SK-N-MC (cell line): Measurements from ENCODE around the gene SNRPA1.

Experiments
- EZH2 ChIP-seq: fragments of 200-600 bp; sonication (generic); IDR thresholded peaks from one replicate; pipeline ENCODE4 v1.6.1; 2017; ENCODE audit warnings: antibody characterized with exemption
- POLR2AphosphoS5 ChIP-seq: IDR thresholded peaks from 2 replicates; pipeline ENCODE4 v1.6.1; 2012; ENCODE audit warnings: mild to moderate bottlenecking, low read depth, low read length, borderline replicate concordance

GRCh38 chr15:101244889-101245668 is 50.0 kb downstream of the SNRPA1 start:
- TF ChIP-seq POLR2AphosphoS5 (no peak), EZH2 (no peak)
